H1 (cell line): ENCODE results near the gene WBP4. TPM values are rescaled to one million over a fixed set of nuclear protein-coding genes. Genes with fewer than 3 reads are reported as not detected.

Experiments
- BACH1 ChIP-seq: IDR thresholded peaks from 2 replicates; pipeline ENCODE4 v1.6.1; 2012; ENCODE audit warnings: low read length, improper control_type of control experiment
- RAD21 ChIP-seq, 2 experiments: IDR thresholded peaks in 1 of 2; conservative IDR thresholded peaks in 1 of 2; 2 replicates each; pipeline ENCODE4 v1.6.1; 2011; ENCODE audit warnings: low read depth in 2 of 2, low read length in 2 of 2, improper control_type of control experiment in 1 of 2, inconsistent platforms in 1 of 2, mild to moderate bottlenecking in 1 of 2, moderate library complexity in 1 of 2
- USF2 ChIP-seq: IDR thresholded peaks from 2 replicates; pipeline ENCODE4 v1.6.1; 2011; ENCODE audit warnings: low read length, improper control_type of control experiment
- polyA plus RNA-seq, 7 experiments: library from polyadenylated mRNA; depleted of rRNA in 3 of 7; stranded (reverse) in 5 of 7; unstranded in 2 of 7; fragments of >200 nt in 5 of 7; fragments of 200-250 nt in 2 of 7; gene quantifications; 1 replicate in 5 of 7; 2 replicates in 1 of 7; 4 replicates in 1 of 7; pipeline versions ENCODE4 v1.2.1 to v1.2.3, GENCODE V29; 2011 to 2013; ENCODE audit warnings: missing spikeins in 2 of 7, mixed read lengths in 2 of 7
- total RNA-seq: library from RNA; stranded (reverse); fragmentation: NEBNext Ultra II Directional; extraction: Animal tissue kit (Norgen Biotek cat#: 25700); gene quantifications from 2 replicates; pipeline ENCODE4 v1.2.1, GENCODE V29; 2021

Gene WBP4
- total and polyA plus RNA-seq, 2 of the 8 experiments (the other 6 are each of a cell fraction or from before 2014, with no cell fraction given): 3.0 to 10.0 TPM

GRCh38 chr13:41054212-41054877 is 7.0 kb upstream of the WBP4 start (continued):
- TF ChIP-seq BACH1 (no peak), USF2 (no peak), RAD21 (IDR thresholded peaks at IDR 0.05 in 1 of 2, conservative IDR thresholded peaks at IDR 0.05 in 1 of 2; ENCODE audit: low read depth in 2 of 2, low read length in 2 of 2) (peak; percentile 16 to 40; a peak in 2 of 4 replicates)
